Activated T-helper 9 cell treated with anti-CD3 and anti-CD28 coated beads, Interleukin-2, amount 50 U/mL, for 16 hours (primary cell): Measurements from ENCODE around the gene CPZ.
"Not testable (repeated sequence)": the region's sequence is repeated elsewhere in the genome, so short reads cannot be mapped to it uniquely, and the experiment has no call there.

Experiments used
- DNase-seq: peaks from one replicate; pipeline ENCODE4 v3.0.0-alpha.2; 2020; ENCODE audit warnings: low read depth

CPZ gene

GRCh38 chr4:8610858-8611616 lies 18.5 kb downstream of the CPZ start:
- no peak for DNase-seq

DNA sequence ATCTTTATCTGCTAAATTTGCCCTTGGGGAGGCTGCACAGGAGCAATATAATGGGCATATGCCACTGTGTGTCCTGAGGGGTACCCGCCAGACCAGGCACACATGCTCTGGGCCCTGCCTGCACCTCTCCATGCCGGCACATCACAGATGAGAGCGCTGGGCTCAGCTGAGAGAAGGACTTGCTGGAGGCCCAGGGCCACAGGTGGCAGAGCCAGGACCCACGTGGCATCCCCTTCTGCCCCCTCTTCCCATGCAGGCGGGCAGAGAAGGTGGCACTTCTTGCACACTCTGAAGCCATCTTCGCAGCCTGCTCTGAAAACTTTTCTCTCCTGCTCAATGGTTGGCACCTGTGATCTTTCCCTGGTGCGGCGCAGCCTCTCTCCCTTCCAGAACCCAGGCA lies 20.1 kb downstream of the CPZ start:
- no peak for DNase-seq

DNA sequence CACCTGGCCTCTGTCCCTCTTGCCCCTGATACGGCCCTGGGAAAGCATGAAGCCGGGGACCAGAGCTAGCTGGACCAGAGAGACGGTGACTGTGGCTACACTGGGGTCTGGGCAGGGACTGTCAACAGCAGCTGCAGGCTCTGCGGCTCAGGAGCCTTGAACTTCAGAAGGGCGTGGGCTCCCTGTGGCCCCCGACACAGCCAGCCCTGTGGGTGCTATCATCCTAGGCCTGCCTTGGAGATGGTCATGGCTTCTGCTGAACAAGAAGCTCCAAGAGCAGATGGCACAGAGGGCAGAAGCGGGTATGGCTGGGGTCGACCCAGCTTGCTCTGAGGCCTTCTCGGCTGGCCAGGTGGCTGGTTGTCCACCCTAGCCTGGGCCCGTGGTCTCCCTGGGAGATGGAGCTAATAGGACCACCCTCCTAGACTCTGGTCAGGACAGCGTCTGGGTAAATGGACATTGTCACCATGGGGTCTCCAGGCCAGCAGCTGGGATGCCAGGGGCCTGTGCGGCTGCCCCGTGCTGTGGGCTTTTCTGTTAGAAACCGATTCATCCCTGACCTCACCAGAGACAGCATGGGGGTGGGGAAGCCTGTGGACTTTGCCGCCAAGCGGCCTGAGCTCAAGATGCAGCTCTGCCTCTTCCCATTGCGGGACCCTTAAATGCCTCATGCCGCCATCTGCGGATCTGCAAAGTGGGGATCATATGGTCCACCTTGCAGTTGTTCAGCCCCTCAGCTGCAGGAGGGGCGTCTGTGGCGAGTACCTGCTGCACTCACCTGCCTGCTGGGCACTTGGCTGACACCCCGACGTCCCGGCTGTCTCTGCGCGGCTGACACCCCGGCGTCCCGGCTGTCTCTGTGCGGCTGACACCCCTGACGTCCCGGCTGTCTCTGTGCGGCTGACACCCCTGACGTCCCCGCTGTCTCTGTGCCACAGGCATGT lies 21.1 kb downstream of the CPZ start:
- no peak for DNase-seq

DNA sequence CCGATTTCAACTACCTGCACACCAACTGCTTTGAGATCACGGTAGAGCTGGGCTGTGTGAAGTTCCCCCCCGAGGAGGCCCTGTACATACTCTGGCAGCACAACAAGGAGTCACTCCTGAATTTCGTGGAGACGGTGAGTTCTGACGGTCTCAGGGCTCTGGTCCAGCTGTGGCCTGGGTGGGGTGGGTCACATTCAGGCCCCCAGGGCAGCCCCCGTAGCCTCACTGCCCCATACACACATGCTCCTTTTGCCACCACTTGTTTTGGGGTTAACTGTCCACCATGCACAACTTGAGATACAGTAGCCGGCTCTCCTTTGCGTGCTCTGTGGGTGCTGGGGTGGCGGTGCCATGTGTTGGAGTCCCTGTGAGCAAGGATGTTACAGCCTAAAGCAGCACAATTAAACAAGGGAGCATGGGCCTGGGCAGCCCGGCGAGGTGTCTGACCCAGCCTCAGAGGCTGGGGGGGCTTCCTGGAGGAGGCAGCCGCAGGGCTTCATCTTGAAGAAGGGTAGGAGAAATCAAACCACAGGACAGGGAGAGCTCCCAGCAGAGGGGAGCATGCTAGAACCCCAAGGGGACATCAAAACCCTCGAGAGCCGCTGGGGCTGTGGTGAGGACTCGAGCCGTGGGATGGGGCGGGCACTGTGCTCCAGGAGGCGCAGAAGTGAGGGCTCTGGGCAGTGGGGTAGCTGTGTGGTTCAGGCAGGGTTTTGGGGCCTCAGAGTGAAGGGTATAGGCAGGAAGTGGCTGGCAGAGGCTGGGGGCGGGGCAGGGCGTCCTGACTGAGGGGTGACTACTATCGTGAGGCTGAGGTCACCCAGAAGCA lies 22.0 kb downstream of the CPZ start:
- no peak for DNase-seq

DNA sequence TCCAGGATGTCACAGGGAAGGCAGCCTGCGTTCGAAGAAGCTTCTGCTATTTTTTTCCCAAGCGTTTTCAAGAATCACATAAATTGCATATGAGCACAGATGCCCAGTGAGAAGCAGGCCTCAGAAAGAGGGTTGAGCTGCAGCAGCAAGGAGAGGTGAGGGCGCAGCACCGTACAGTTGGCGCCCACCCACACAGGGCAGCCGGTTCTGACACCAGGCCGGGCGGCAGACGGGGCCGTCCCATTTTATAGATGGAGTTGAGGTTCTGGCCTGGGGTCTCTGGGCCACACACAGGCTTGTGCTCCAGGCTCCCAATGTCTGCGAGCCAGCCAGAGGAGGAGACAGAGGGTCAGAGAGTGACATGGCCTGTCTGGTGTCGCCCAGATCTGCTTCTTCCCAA lies 22.8 kb downstream of the CPZ start:
- DNase-seq, result no peak

- no peak for DNase-seq
These were observed 23.6 kb downstream of the CPZ start for GRCh38 chr4:8615921-8616787.

GRCh38 chr4:8616831-8617230 lies 24.3 kb downstream of the CPZ start:
- no peak for DNase-seq

DNA sequence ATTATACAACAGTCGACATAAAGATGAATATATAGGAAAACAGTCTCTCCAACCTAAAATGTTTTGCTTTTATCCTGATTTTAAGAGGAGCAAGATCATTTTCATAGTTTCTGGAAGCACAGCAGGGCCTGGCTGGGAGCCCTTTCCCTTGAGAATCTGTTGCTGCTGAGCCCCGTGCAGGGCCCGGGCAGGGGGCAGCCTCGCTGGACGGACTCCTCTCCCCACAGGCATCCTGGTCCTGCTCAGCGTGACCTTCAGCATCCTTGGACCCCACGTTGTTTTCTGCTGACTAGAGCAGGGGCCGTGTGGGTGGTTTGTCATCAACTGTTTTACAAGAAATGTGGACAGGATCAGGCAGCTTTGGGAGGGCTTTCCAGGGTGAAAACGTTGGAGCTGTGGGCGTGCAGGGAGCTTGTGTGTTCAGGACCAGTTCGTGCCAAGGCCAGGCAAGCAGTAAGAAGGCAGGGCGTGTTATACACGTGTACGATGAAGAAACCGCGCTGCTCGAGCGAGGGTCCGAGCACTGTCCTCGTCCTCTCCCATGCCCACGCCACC lies 25.0 kb downstream of the CPZ start:
- DNase-seq, result no peak

DNA sequence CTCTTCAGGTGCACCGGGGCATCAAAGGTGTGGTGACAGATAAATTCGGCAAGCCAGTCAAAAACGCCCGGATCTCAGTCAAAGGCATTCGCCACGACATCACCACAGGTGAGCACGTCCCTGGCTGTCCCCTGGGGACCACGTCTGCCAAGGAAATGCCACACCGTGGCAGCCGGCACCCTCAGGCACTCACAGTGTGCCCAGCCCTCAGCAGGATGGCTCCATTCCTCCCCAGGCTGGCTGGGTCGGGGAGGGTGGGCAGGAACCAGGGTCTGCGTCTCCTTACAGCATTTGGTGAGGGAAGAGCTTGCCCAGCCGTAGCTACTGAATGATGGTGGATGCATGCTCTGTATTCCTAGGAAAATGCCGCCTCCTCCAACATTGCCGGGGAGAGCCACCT lies 25.9 kb downstream of the CPZ start:
- DNase-seq, result no peak

- DNase-seq, result no peak
These were observed 26.6 kb downstream of the CPZ start for GRCh38 chr4:8618961-8619720.

- not testable (repeated sequence) for DNase-seq
These were observed 28.6 kb downstream of the CPZ start for GRCh38 chr4:8621135-8621534.

DNA sequence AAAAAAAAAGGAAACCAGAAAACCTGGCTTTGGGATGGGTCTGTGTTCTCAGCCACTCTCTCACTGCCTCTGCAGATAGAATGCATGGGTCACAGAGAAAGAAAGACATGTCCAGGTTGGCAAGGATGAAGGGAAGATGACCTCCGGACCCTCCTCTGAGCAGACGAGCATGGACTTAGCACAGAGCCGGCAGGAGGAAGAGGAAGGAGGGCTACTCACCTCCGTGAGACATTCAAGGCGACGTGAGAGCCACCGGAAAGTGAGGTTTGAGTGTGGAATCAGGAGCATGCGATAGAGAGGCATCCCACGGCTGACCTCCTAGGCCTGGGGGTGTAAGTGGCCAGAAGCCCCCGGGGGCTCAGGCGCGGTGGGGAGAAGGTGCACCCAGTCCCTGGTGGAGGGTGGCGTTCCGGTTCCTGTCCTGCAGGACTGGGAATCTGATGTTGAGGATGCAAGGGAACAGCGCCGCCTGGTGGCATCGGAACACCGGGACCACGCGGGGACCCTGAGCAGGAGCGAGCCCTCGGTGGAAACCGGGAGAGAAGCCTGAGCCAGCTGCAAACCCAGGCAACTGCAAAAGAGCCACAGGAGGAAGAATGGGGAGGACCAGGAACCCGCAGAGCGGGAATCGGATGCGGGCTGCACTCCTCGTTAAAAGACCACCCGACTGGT lies 32.2 kb downstream of the CPZ start:
- DNase-seq, result not testable (repeated sequence)

GRCh38 chr4:8630240-8630905 lies 37.8 kb downstream of the CPZ start:
- not testable (repeated sequence) for DNase-seq

DNA sequence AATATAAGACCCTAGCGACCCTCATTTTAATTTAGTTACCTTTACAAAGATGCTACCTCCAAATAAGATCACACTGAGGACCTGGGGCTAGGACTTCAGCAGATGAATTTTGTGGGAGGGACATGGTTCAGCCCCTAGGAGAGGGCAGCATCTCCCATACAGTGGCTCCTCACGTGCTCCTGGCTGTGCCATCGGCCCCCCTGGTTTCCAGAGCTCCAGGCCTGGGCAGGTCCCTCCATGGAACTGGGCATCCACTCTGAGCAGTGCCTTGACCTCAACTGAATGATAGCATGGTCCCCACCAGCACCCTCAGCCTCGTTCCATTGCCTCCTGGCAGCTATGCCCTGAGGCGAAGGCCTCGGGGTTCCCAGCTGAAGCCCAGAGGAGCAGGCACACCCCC lies 39.3 kb downstream of the CPZ start:
- not testable (repeated sequence) for DNase-seq

DNA sequence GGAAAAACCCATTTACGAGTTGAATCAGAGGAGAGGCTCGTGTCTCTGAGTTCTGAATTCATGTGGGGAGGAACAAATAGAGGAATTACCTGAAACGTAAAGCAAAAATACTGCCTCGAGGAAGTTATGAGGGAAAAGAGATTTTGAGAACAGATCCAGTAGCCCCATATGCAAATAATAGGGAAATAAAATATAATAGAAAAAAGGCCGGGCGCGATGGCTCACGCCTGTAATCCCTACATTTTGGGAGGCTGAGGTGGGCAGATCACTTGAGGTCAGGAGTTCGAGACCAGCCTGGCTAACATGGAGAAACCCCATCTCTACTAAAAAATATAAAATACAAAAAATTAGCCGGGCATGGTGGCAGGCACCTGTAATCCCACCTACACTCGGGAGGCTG lies 42.2 kb downstream of the CPZ start:
- DNase-seq, result not testable (repeated sequence)

GRCh38 chr4:8635897-8636554 lies 43.5 kb downstream of the CPZ start:
- not testable (repeated sequence) for DNase-seq

- no peak for DNase-seq
These were observed 45.0 kb downstream of the CPZ start for GRCh38 chr4:8637456-8637984.

DNA sequence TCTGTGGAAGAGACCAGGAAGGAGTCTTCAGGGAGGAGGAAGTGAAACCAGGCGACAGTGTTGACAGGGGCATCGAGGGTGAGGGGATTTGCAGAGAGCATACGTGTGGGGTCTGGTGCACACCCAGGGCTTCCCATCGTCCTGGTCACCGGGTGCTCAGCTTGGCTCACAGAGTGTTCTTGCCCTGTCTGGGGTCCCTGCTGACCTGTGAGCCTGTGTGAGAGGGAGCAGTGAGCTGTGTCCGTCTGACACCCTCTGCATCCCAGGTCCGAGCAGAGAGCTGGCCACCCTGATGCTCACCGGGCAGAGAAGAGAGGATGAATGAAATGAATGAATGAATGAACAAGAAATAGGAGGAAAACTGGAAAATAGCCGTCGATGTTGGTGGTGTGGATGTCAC lies 46.5 kb downstream of the CPZ start:
- DNase-seq, result no peak
